ENCODE data around the gene PRMT2. TPM values are rescaled to one million over a fixed set of nuclear protein-coding genes. Genes with fewer than 3 reads are reported as not detected.

Gene PRMT2
- total RNA-seq, 1 experiment from 2014 or later = 53.7 TPM

DNA sequence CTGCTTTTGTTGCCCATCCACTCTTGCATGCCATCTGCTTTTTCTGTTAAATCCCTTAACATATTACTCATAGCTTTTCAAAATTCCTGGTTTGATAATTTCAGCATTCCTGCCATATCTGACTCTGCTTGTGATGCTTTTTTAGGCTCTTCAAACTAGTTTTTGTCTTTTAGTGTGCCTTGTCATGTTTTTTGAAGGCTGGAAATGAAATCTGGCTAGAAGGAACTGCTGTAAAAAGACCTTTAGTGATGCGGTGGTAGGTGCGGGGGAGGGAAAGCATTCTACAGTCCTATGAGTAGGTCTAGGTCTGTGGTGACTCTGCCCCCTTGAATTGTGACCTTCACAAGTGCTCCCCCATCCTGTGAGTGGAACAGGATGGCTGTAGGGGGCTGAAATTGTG, 15.6 kb upstream of the PRMT2 start (continued):
- TF ChIP-seq ZNF281 (CRISPR knock-in tag; IDR thresholded peaks at IDR 0.05) (no peak), CDX4 (CRISPR knock-in tag; IDR thresholded peaks at IDR 0.05; ENCODE audit: borderline replicate concordance) (no peak), NFYB (CRISPR knock-in tag; conservative IDR thresholded peaks at IDR 0.05; ENCODE audit: low read depth) (no peak), NR3C1 (CRISPR knock-in tag; conservative IDR thresholded peaks at IDR 0.05; ENCODE audit: low read depth) (no peak), ZNF396 (CRISPR knock-in tag; IDR thresholded peaks at IDR 0.05; ENCODE audit: borderline replicate concordance) (no peak), NR1H2 (CRISPR knock-in tag; IDR thresholded peaks at IDR 0.05) (no peak), ZNF219 (CRISPR knock-in tag; IDR thresholded peaks at IDR 0.05; ENCODE audit: borderline replicate concordance) (no peak), CREM (CRISPR knock-in tag; IDR thresholded peaks at IDR 0.05) (no peak), FOXP1 (CRISPR knock-in tag; IDR thresholded peaks at IDR 0.05; ENCODE audit: borderline replicate concordance) (no peak), IRF1 (CRISPR knock-in tag; IDR thresholded peaks at IDR 0.05) (no peak), ZBTB43 (CRISPR knock-in tag; IDR thresholded peaks at IDR 0.05) (no peak)
- TF ChIP-seq, protein P1, sequence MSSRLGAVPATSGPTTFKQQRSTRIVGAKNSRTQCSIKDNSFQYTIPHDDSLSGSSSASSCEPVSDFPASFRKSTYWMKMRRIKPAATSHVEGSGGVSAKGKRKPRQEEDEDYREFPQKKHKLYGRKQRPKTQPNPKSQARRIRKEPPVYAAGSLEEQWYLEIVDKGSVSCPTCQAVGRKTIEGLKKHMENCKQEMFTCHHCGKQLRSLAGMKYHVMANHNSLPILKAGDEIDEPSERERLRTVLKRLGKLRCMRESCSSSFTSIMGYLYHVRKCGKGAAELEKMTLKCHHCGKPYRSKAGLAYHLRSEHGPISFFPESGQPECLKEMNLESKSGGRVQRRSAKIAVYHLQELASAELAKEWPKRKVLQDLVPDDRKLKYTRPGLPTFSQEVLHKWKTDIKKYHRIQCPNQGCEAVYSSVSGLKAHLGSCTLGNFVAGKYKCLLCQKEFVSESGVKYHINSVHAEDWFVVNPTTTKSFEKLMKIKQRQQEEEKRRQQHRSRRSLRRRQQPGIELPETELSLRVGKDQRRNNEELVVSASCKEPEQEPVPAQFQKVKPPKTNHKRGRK (CRISPR knock-in tag; IDR thresholded peaks at IDR 0.05; ENCODE audit: borderline replicate concordance) = no peak
- TF ChIP-seq, protein P2, sequence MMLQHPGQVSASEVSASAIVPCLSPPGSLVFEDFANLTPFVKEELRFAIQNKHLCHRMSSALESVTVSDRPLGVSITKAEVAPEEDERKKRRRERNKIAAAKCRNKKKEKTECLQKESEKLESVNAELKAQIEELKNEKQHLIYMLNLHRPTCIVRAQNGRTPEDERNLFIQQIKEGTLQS (CRISPR knock-in tag; conservative IDR thresholded peaks at IDR 0.05) = no peak

- H3K36me3 Mint-ChIP-seq = peaks cover 9% of the 10 kb centered on the region
- H3K4me1 Mint-ChIP-seq = peaks cover 19% of the 10 kb centered on the region
- ATAC-seq (no peak), DNase-seq (ENCODE audit: low spot score) (no peak)
- ChIA-PET CTCF (interaction anchor here (1.4 kb wide), 1 partner anchor 197 kb away, joined by 3 read pairs; no protein-coding TSS in a partner anchor), POLR2A (no interaction called here)
- no peaks in the 10 kb centered on the region; the same call in 1 of the 2 replicates for H3K27me3 Mint-ChIP-seq (ENCODE audit: low read depth)
- H3K9me3 Mint-ChIP-seq = peaks cover 15% of the 10 kb centered on the region
- no peak overlapping the region for H3K4me3 Mint-ChIP-seq
- 0 out of 2 replicates have a peak overlapping the region, but pooled peaks have one; percentile 33 for H3K27ac Mint-ChIP-seq
- TF ChIP-seq SMAD3 (CRISPR knock-in tag; IDR thresholded peaks at IDR 0.05; ENCODE audit: borderline replicate concordance) = no peak
- no peak for TF ChIP-seq CREB1 (CRISPR knock-in tag; IDR thresholded peaks at IDR 0.05)
- no peak for TF ChIP-seq PRRX2 (CRISPR knock-in tag; IDR thresholded peaks at IDR 0.05)
- TF ChIP-seq GABPB1 (CRISPR knock-in tag; IDR thresholded peaks at IDR 0.05) = no peak
- no peak for TF ChIP-seq SMAD4 (CRISPR knock-in tag; IDR thresholded peaks at IDR 0.05)
- no peak for TF ChIP-seq TCF7 (CRISPR knock-in tag; IDR thresholded peaks at IDR 0.05; ENCODE audit: low read depth)
- TF ChIP-seq, protein P3, sequence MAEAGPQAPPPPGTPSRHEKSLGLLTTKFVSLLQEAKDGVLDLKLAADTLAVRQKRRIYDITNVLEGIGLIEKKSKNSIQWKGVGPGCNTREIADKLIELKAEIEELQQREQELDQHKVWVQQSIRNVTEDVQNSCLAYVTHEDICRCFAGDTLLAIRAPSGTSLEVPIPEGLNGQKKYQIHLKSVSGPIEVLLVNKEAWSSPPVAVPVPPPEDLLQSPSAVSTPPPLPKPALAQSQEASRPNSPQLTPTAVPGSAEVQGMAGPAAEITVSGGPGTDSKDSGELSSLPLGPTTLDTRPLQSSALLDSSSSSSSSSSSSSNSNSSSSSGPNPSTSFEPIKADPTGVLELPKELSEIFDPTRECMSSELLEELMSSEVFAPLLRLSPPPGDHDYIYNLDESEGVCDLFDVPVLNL (CRISPR knock-in tag; IDR thresholded peaks at IDR 0.05; ENCODE audit: borderline replicate concordance, low read depth) = no peak
- TF ChIP-seq, protein P4, sequence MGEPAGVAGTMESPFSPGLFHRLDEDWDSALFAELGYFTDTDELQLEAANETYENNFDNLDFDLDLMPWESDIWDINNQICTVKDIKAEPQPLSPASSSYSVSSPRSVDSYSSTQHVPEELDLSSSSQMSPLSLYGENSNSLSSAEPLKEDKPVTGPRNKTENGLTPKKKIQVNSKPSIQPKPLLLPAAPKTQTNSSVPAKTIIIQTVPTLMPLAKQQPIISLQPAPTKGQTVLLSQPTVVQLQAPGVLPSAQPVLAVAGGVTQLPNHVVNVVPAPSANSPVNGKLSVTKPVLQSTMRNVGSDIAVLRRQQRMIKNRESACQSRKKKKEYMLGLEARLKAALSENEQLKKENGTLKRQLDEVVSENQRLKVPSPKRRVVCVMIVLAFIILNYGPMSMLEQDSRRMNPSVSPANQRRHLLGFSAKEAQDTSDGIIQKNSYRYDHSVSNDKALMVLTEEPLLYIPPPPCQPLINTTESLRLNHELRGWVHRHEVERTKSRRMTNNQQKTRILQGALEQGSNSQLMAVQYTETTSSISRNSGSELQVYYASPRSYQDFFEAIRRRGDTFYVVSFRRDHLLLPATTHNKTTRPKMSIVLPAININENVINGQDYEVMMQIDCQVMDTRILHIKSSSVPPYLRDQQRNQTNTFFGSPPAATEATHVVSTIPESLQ (CRISPR knock-in tag; IDR thresholded peaks at IDR 0.05) = no peak
- TF ChIP-seq FOXJ3 (CRISPR knock-in tag; IDR thresholded peaks at IDR 0.05; ENCODE audit: borderline replicate concordance) = no peak
- TF ChIP-seq SOX15 (CRISPR knock-in tag; IDR thresholded peaks at IDR 0.05) = no peak
- no peak for TF ChIP-seq MXD4 (CRISPR knock-in tag; IDR thresholded peaks at IDR 0.05; ENCODE audit: borderline replicate concordance)
- TF ChIP-seq FOXK1 (CRISPR knock-in tag; IDR thresholded peaks at IDR 0.05) = no peak
- TF ChIP-seq OVOL2 (CRISPR knock-in tag; IDR thresholded peaks at IDR 0.05; ENCODE audit: borderline replicate concordance) = no peak
- TF ChIP-seq NR2C2 (CRISPR knock-in tag; IDR thresholded peaks at IDR 0.05) = no peak
These were observed 14.6 kb upstream of the PRMT2 start for GRCh38 chr21:46620846-46621245.
